HepG2 (cell line): Measurements from ENCODE around the gene JCAD. TPM values are rescaled to one million over a fixed set of nuclear protein-coding genes. Genes with fewer than 3 reads are reported as not detected.

Experiments used
- ATAC-seq: fragments of 200-7000 bp; cut with Tn5 transposase; 3 replicates; pipeline ENCODE4 v1.9.1; 2020; ENCODE audit warnings: mild to moderate bottlenecking, moderate library complexity
- BruUV-seq: library from RNA; stranded (reverse); fragments of 400-500 nt; replicated peaks from 2 replicates; lab custom pipeline; 2021; lab: Mats Ljungman, UMichigan
- CTCF ChIA-PET: fragments of 300-600 bp; formaldehyde crosslinking; extraction: SDS; loops from one replicate; lab custom pipeline; 2021; ENCODE audit warnings: low total read pairs, inconsistent platforms, low intra/inter-chr PET ratio; lab: Yijun Ruan, JAX
- POLR2A ChIA-PET: fragments of 350-600 bp; sonication (Branson Sonifier 250); formaldehyde crosslinking; loops from one replicate; lab custom pipeline; 2020; ENCODE audit warnings: antibody characterized with exemption, inconsistent platforms; lab: Yijun Ruan, JAX
- DNase-seq: peaks from one replicate; pipeline ENCODE4 v3.0.0-alpha.2; 2015; ENCODE audit warnings: low spot score
- FAIRE-seq: peaks from 3 replicates; lab custom pipeline; 2011; peaks lifted over from hg19 to GRCh38; lab: Jason Lieb, UNC
- H2AFZ ChIP-seq: one replicate; pipeline ENCODE4 v1.6.1; 2011; ENCODE audit warnings: low read length, inconsistent platforms
- H3K27ac ChIP-seq: fragments of 300-600 bp; 3 replicates; pipeline ENCODE4 v1.8.0; 2011; ENCODE audit warnings: mixed run types, mild to moderate bottlenecking, mixed read lengths, low read length, inconsistent platforms; ENCODE audit not compliant: insufficient read depth; ENCODE audit errors: extremely low read length
- H3K27me3 ChIP-seq, 2 experiments: fragments of 200-600 bp in 1 of 2; 2 replicates in 1 of 2; 3 replicates in 1 of 2; pipeline versions ENCODE4 v1.6.0 to v1.8.0; 2011; ENCODE audit warnings: low read length in 2 of 2, mild to moderate bottlenecking in 2 of 2, moderate library complexity in 2 of 2, inconsistent platforms in 1 of 2; ENCODE audit not compliant: insufficient read depth in 2 of 2, control insufficient read depth in 1 of 2
- H3K36me3 ChIP-seq, 2 experiments: fragments of 200-600 bp in 1 of 2; replicated peaks in 1 of 2; 2 replicates in 1 of 2; 3 replicates in 1 of 2; pipeline versions ENCODE4 v1.5.1 to v1.8.0; 2011; ENCODE audit warnings: low read length in 2 of 2, inconsistent platforms in 1 of 2; ENCODE audit not compliant: insufficient read depth in 2 of 2, control insufficient read depth in 1 of 2
- H3K4me1 ChIP-seq: 2 replicates; pipeline ENCODE4 v1.5.1; 2012; ENCODE audit warnings: low read length, inconsistent platforms; ENCODE audit not compliant: insufficient read depth
- H3K4me2 ChIP-seq: 2 replicates; pipeline ENCODE4 v1.6.0; 2011; ENCODE audit warnings: low read depth, low read length, inconsistent platforms
- H3K4me3 ChIP-seq, 3 experiments: fragments of 200-600 bp in 1 of 3; sonication (generic), shearing (Covaris generic) in 1 of 3; replicated peaks in 1 of 3; 2 replicates each; pipeline ENCODE4 v1.5.1; 2011 to 2016; ENCODE audit warnings: low read length in 3 of 3, inconsistent platforms in 2 of 3, low read depth in 2 of 3, mild to moderate bottlenecking in 2 of 3, control low read depth in 1 of 3, mixed read lengths in 1 of 3; ENCODE audit not compliant: insufficient read depth in 1 of 3
- H3K79me2 ChIP-seq: one replicate; pipeline ENCODE4 v1.6.1; 2011; ENCODE audit warnings: low read length, inconsistent platforms; ENCODE audit not compliant: insufficient read depth
- H3K9ac ChIP-seq: 2 replicates; pipeline ENCODE4 v1.6.0; 2011; ENCODE audit warnings: mild to moderate bottlenecking, low read depth, low read length, inconsistent platforms; ENCODE audit not compliant: insufficient read depth
- H3K9me3 ChIP-seq: 2 replicates; pipeline ENCODE4 v1.5.1; 2012; ENCODE audit warnings: mild to moderate bottlenecking, low read length
- H4K20me1 ChIP-seq: 2 replicates; pipeline ENCODE4 v1.6.0; 2011; ENCODE audit warnings: inconsistent platforms, mild to moderate bottlenecking, low read length, moderate library complexity; ENCODE audit not compliant: insufficient read depth
- HOXA3 ChIP-seq: sonication (generic); formaldehyde crosslinking; IDR thresholded peaks from 2 replicates; pipeline ENCODE4 v1.5.0; 2020; ENCODE audit warnings: missing genetic modification reagents
- LRRFIP1 ChIP-seq: sonication (generic); formaldehyde crosslinking; conservative IDR thresholded peaks from 2 replicates; pipeline ENCODE4 v1.4.0; 2020; ENCODE audit warnings: missing genetic modification reagents
- MIXL1 ChIP-seq: IDR thresholded peaks from 2 replicates; pipeline ENCODE4 v1.6.1; 2016
- NFE2L1 ChIP-seq: sonication (generic); formaldehyde crosslinking; IDR thresholded peaks from 2 replicates; pipeline ENCODE4 v1.4.0; 2020; ENCODE audit warnings: missing genetic modification reagents, mild to moderate bottlenecking, borderline replicate concordance
- RARG ChIP-seq: sonication (generic); formaldehyde crosslinking; IDR thresholded peaks from 2 replicates; pipeline ENCODE4 v1.4.0; 2020; ENCODE audit warnings: low read depth, mild to moderate bottlenecking, missing genetic modification reagents
- SIN3A ChIP-seq: IDR thresholded peaks from 2 replicates; pipeline ENCODE4 v1.6.1; 2011; ENCODE audit warnings: low read depth, mild to moderate bottlenecking, control low read depth, low read length, borderline replicate concordance
- ZFP37 ChIP-seq: sonication (generic); formaldehyde crosslinking; IDR thresholded peaks from 2 replicates; pipeline ENCODE4 v1.4.0; 2020; ENCODE audit warnings: missing genetic modification reagents, borderline replicate concordance
- ZNF20 ChIP-seq: sonication (generic); formaldehyde crosslinking; IDR thresholded peaks from 2 replicates; pipeline ENCODE4 v1.4.0; 2020; ENCODE audit warnings: mild to moderate bottlenecking, moderate library complexity, missing genetic modification reagents
- ZNF510 ChIP-seq: sonication (generic); formaldehyde crosslinking; IDR thresholded peaks from 2 replicates; pipeline ENCODE4 v1.4.0; 2020; ENCODE audit warnings: low read depth, mild to moderate bottlenecking, missing genetic modification reagents
- ZNF619 ChIP-seq: sonication (generic); formaldehyde crosslinking; IDR thresholded peaks from 2 replicates; pipeline ENCODE4 v1.4.0; 2020; ENCODE audit warnings: mild to moderate bottlenecking, missing genetic modification reagents
- in situ Hi-C: cut with HindIII; loops from 2 replicates; pipeline ENCODE4 v1.10.0; 2017; ENCODE audit warnings: low pct_unique_long_range_greater_than_20kb; ENCODE audit not compliant: extremely low pct_ligation_motif_present
- intact Hi-C: fragments of 100-400 bp; cut with micrococcal nuclease; formaldehyde crosslinking; loops from one replicate; pipeline ENCODE4 v1.10.0; 2022; ENCODE audit not compliant: unreplicated experiment
- polyA plus RNA-seq, 8 experiments: library from polyadenylated mRNA; depleted of rRNA in 3 of 8; stranded (reverse) in 7 of 8; unstranded in 1 of 8; fragments of >200 nt; fragmentation: Illumina TruSeq in 4 of 8; extraction: Trizol in 4 of 8; gene quantifications; 2 replicates each; pipeline versions ENCODE4 v1.2.1 to v1.2.3, GENCODE V29; 2011 to 2016; ENCODE audit warnings: low read depth in 4 of 8, missing spikeins in 1 of 8, mixed read lengths in 1 of 8; ENCODE audit not compliant: insufficient read depth in 1 of 8
- total RNA-seq, 5 experiments: library from RNA; depleted of rRNA; stranded (reverse); fragments of >200 nt; fragmentation: Illumina TruSeq; extraction: Trizol; gene quantifications; 2 replicates each; pipeline ENCODE4 v1.2.3, GENCODE V29; 2016; ENCODE audit warnings: low read depth in 1 of 5
- TF ChIP-seq, protein P1 (sequence below): sonication (generic); formaldehyde crosslinking; IDR thresholded peaks from 2 replicates; pipeline ENCODE4 v1.4.0; 2020; ENCODE audit warnings: mild to moderate bottlenecking, missing genetic modification reagents
- TF ChIP-seq, protein P2 (sequence below): sonication (generic); formaldehyde crosslinking; IDR thresholded peaks from 2 replicates; pipeline ENCODE4 v1.8.1; 2022; ENCODE audit warnings: low read depth, mild to moderate bottlenecking, missing genetic modification reagents

Gene JCAD
- total and polyA plus RNA-seq, 2 of the 13 experiments (the other 11 are each of a cell fraction or from before 2014, with no cell fraction given) = 0.04 to 0.08 TPM

- in situ Hi-C loops (no loop called here), intact Hi-C loops (no loop called here)
- no peaks in the 10 kb centered on the region for H3K9me3 ChIP-seq
- H3K4me1 ChIP-seq = no peaks in the 10 kb centered on the region
- no peak overlapping the region for H2AFZ ChIP-seq
- H3K27me3 ChIP-seq = no peaks in the 10 kb centered on the region
- no peak for ATAC-seq
- H3K4me2 ChIP-seq = no peak overlapping the region
- no peak overlapping the region for H3K27ac ChIP-seq
- no peak overlapping the region for H3K4me3 ChIP-seq
- H4K20me1 ChIP-seq = no peaks in the 10 kb centered on the region
- no peaks in the 10 kb centered on the region for H3K79me2 ChIP-seq
- no peak for DNase-seq
- no TSS peak for BruUV-seq
- H3K9ac ChIP-seq = no peak overlapping the region
- H3K36me3 ChIP-seq = no peaks in the 10 kb centered on the region
- FAIRE-seq = no peak
- ChIA-PET CTCF (no interaction called here), POLR2A (no interaction called here)
- TF ChIP-seq, protein P1, sequence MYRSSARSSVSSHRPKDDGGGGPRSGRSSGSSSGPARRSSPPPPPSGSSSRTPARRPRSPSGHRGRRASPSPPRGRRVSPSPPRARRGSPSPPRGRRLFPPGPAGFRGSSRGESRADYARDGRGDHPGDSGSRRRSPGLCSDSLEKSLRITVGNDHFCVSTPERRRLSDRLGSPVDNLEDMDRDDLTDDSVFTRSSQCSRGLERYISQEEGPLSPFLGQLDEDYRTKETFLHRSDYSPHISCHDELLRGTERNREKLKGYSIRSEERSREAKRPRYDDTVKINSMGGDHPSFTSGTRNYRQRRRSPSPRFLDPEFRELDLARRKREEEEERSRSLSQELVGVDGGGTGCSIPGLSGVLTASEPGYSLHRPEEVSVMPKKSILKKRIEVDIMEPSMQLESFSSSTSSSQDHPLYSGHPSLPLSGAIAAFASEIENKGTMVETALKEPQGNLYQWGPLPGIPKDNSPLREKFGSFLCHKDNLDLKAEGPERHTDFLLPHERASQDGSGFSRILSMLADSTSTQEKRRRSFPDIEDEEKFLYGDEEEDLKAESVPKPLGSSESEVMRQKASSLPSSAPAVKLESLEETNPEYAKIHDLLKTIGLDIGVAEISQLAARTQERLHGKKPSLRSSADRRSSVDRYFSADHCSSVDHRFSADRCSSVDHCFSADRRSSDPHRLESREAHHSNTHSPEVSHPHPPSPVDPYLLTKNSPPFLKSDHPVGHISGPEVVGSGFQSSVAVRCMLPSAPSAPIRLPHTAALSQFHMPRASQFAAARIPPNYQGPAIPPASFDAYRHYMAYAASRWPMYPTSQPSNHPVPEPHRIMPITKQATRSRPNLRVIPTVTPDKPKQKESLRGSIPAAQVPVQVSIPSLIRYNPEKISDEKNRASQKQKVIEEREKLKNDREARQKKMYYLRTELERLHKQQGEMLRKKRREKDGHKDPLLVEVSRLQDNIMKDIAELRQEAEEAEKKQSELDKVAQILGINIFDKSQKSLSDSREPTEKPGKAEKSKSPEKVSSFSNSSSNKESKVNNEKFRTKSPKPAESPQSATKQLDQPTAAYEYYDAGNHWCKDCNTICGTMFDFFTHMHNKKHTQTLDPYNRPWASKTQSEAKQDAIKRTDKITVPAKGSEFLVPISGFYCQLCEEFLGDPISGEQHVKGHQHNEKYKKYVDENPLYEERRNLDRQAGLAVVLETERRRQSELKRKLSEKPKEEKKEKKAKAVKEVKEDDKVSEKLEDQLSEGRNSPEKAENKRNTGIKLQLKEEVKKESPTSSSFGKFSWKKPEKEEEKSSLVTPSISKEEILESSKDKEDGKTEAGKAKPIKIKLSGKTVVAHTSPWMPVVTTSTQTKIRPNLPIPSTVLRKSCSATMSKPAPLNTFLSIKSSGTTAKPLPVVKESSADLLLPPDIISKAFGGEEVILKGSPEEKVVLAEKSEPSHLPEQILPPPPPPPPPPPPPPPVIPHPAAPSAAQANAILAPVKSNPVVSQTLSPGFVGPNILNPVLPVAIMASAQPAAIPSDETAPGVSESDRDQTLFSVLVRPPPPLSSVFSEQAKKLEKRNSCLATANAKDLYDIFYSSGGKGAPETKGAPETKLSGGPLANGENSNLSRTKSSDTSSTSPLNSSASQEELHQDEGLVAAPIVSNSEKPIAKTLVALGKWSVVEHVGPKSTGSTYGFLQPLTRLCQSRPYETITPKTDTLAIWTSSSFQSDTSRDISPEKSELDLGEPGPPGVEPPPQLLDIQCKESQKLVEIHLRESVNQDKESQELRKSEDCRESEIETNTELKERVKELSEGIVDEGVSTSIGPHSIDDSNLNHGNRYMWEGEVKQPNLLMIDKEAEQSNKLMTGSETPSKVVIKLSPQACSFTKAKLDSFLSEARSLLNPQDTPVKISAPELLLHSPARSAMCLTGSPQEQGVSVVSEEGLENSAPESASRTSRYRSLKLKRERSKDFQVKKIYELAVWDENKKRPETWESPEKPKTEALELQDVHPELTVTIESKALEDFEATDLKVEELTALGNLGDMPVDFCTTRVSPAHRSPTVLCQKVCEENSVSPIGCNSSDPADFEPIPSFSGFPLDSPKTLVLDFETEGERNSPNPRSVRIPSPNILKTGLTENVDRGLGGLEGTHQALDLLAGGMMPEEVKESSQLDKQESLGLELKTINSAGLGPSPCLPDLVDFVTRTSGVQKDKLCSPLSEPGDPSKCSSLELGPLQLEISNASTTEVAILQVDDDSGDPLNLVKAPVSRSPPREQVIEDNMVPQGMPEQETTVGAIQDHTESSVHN = no peak
- TF ChIP-seq MIXL1 (CRISPR knock-in tag) (no peak), LRRFIP1 (CRISPR knock-in tag) (no peak), ZFP37 (no peak), ZNF510 (CRISPR knock-in tag) (no peak), HOXA3 (no peak), ZNF619 (CRISPR knock-in tag) (no peak), SIN3A (no peak), ZNF20 (no peak), RARG (CRISPR knock-in tag) (no peak), NFE2L1 (CRISPR knock-in tag) (no peak)
- TF ChIP-seq, protein P2, sequence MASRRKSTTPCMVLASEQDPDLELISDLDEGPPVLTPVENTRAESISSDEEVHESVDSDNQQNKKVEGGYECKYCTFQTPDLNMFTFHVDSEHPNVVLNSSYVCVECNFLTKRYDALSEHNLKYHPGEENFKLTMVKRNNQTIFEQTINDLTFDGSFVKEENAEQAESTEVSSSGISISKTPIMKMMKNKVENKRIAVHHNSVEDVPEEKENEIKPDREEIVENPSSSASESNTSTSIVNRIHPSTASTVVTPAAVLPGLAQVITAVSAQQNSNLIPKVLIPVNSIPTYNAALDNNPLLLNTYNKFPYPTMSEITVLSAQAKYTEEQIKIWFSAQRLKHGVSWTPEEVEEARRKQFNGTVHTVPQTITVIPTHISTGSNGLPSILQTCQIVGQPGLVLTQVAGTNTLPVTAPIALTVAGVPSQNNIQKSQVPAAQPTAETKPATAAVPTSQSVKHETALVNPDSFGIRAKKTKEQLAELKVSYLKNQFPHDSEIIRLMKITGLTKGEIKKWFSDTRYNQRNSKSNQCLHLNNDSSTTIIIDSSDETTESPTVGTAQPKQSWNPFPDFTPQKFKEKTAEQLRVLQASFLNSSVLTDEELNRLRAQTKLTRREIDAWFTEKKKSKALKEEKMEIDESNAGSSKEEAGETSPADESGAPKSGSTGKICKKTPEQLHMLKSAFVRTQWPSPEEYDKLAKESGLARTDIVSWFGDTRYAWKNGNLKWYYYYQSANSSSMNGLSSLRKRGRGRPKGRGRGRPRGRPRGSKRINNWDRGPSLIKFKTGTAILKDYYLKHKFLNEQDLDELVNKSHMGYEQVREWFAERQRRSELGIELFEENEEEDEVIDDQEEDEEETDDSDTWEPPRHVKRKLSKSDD (CRISPR knock-in tag) = no peak
Observed at GRCh38 chr10:30019468-30019867, 39.9 kb downstream of the JCAD start.
